ENCODE measurements around the gene ATP13A4.

ATP13A4 gene

GRCh38 chr3:193573403-193574191 is 18.9 kb upstream of the ATP13A4 start:
- no peak overlapping the region for H3K4me3 ChIP-seq (ENCODE audit: low read length)
- TF ChIP-seq ZNF274 (IDR thresholded peaks at IDR 0.05; ENCODE audit: low read depth, low read length): no peak

GRCh38 chr3:193572426-193572908 is 17.8 kb upstream of the ATP13A4 start:
- TF ChIP-seq ZNF274 (IDR thresholded peaks at IDR 0.05; ENCODE audit: low read depth, low read length): no peak
- no peak overlapping the region for H3K4me3 ChIP-seq (ENCODE audit: low read length)

GRCh38 chr3:193569119-193569518 is 14.4 kb upstream of the ATP13A4 start:
- no peak for TF ChIP-seq ZNF274 (IDR thresholded peaks at IDR 0.05; ENCODE audit: low read depth, low read length)
- H3K4me3 ChIP-seq (ENCODE audit: low read length): no peak overlapping the region

- H3K4me3 ChIP-seq (ENCODE audit: low read length): no peak overlapping the region
- no peak for TF ChIP-seq ZNF274 (IDR thresholded peaks at IDR 0.05; ENCODE audit: low read depth, low read length)
Observed at GRCh38 chr3:193564012-193564411, 9.3 kb upstream of the ATP13A4 start.

GRCh38 chr3:193563426-193563825 is 8.7 kb upstream of the ATP13A4 start:
- no peak for TF ChIP-seq ZNF274 (IDR thresholded peaks at IDR 0.05; ENCODE audit: low read depth, low read length)
- H3K4me3 ChIP-seq (ENCODE audit: low read length): no peak overlapping the region

- no peak overlapping the region for H3K4me3 ChIP-seq (ENCODE audit: low read length)
- no peak for TF ChIP-seq ZNF274 (IDR thresholded peaks at IDR 0.05; ENCODE audit: low read depth, low read length)
Observed at GRCh38 chr3:193560870-193561269, 6.2 kb upstream of the ATP13A4 start.

- TF ChIP-seq ZNF274 (IDR thresholded peaks at IDR 0.05; ENCODE audit: low read depth, low read length): no peak
- no peak overlapping the region for H3K4me3 ChIP-seq (ENCODE audit: low read length)
Observed at GRCh38 chr3:193560091-193560490, 5.4 kb upstream of the ATP13A4 start.

- H3K4me3 ChIP-seq (ENCODE audit: low read length): no peak overlapping the region
- no peak for TF ChIP-seq ZNF274 (IDR thresholded peaks at IDR 0.05; ENCODE audit: low read depth, low read length)
Observed at GRCh38 chr3:193559100-193559499, 4.4 kb upstream of the ATP13A4 start.

GRCh38 chr3:193556841-193557240 is 2.1 kb upstream of the ATP13A4 start:
- no peak for TF ChIP-seq ZNF274 (IDR thresholded peaks at IDR 0.05; ENCODE audit: low read depth, low read length)
- H3K4me3 ChIP-seq (ENCODE audit: low read length): no peak overlapping the region

GRCh38 chr3:193553586-193553985 is 1.1 kb downstream of the ATP13A4 start:
- no peak for TF ChIP-seq ZNF274 (IDR thresholded peaks at IDR 0.05; ENCODE audit: low read depth, low read length)
- H3K4me3 ChIP-seq (ENCODE audit: low read length): no peak overlapping the region

- H3K4me3 ChIP-seq (ENCODE audit: low read length): no peak overlapping the region
- TF ChIP-seq ZNF274 (IDR thresholded peaks at IDR 0.05; ENCODE audit: low read depth, low read length): no peak
Observed at GRCh38 chr3:193552923-193553322, 1.8 kb downstream of the ATP13A4 start.

- no peak for TF ChIP-seq ZNF274 (IDR thresholded peaks at IDR 0.05; ENCODE audit: low read depth, low read length)
- no peak overlapping the region for H3K4me3 ChIP-seq (ENCODE audit: low read length)
Observed at GRCh38 chr3:193548406-193548805, 6.3 kb downstream of the ATP13A4 start.

- H3K4me3 ChIP-seq (ENCODE audit: low read length): no peak overlapping the region
- TF ChIP-seq ZNF274 (IDR thresholded peaks at IDR 0.05; ENCODE audit: low read depth, low read length): no peak
Observed at GRCh38 chr3:193546129-193546528, 8.6 kb downstream of the ATP13A4 start.

- no peak for TF ChIP-seq ZNF274 (IDR thresholded peaks at IDR 0.05; ENCODE audit: low read depth, low read length)
- H3K4me3 ChIP-seq (ENCODE audit: low read length): no peak overlapping the region
Observed at GRCh38 chr3:193545304-193545703, 9.4 kb downstream of the ATP13A4 start.

- H3K4me3 ChIP-seq (ENCODE audit: low read length): no peak overlapping the region
- no peak for TF ChIP-seq ZNF274 (IDR thresholded peaks at IDR 0.05; ENCODE audit: low read depth, low read length)
Observed at GRCh38 chr3:193544289-193544688, 10.4 kb downstream of the ATP13A4 start.

Data from GM08714 (cell line).